ENCODE results near the gene WFDC1. TPM values are rescaled to one million over a fixed set of nuclear protein-coding genes. Genes with fewer than 3 reads are reported as not detected.

WFDC1 gene
- total and polyA plus RNA-seq, 4 donors = 1.0 to 5.2 (median 2.9) TPM

GRCh38 chr16:84255050-84255810, 39.4 kb upstream of the WFDC1 start:
- no peak overlapping the region for H3K9ac ChIP-seq (ENCODE audit: low read depth in 1 of 2, low read length in 2 of 2)
- TF ChIP-seq HNF4G (IDR thresholded peaks at IDR 0.05) (no peak), ATF3 (IDR thresholded peaks at IDR 0.05) (no peak), NR2F2 (IDR thresholded peaks at IDR 0.05) (no peak), JUND (IDR thresholded peaks at IDR 0.05) (no peak), YY1 (IDR thresholded peaks at IDR 0.05) (no peak)
- TF ChIP-seq, protein P1, sequence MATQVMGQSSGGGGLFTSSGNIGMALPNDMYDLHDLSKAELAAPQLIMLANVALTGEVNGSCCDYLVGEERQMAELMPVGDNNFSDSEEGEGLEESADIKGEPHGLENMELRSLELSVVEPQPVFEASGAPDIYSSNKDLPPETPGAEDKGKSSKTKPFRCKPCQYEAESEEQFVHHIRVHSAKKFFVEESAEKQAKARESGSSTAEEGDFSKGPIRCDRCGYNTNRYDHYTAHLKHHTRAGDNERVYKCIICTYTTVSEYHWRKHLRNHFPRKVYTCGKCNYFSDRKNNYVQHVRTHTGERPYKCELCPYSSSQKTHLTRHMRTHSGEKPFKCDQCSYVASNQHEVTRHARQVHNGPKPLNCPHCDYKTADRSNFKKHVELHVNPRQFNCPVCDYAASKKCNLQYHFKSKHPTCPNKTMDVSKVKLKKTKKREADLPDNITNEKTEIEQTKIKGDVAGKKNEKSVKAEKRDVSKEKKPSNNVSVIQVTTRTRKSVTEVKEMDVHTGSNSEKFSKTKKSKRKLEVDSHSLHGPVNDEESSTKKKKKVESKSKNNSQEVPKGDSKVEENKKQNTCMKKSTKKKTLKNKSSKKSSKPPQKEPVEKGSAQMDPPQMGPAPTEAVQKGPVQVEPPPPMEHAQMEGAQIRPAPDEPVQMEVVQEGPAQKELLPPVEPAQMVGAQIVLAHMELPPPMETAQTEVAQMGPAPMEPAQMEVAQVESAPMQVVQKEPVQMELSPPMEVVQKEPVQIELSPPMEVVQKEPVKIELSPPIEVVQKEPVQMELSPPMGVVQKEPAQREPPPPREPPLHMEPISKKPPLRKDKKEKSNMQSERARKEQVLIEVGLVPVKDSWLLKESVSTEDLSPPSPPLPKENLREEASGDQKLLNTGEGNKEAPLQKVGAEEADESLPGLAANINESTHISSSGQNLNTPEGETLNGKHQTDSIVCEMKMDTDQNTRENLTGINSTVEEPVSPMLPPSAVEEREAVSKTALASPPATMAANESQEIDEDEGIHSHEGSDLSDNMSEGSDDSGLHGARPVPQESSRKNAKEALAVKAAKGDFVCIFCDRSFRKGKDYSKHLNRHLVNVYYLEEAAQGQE (IDR thresholded peaks at IDR 0.05) = no peak
- DNase-seq (ENCODE audit: low spot score) = no peak
- WGBS = 90% methylated on average over 4 of the region's 4 CpGs
- no peak overlapping the region for H3K27ac ChIP-seq (ENCODE audit: low read depth in 1 of 2, low read length in 2 of 2)
- H3K4me1 ChIP-seq (ENCODE audit: control insufficient read depth in 4 of 4, insufficient read depth in 4 of 4, low read length in 3 of 4) = no peaks in the 10 kb centered on the region
- H3K36me3 ChIP-seq (ENCODE audit: control insufficient read depth in 4 of 4, insufficient read depth in 3 of 4, low read depth in 1 of 4, low read length in 3 of 4) = no peaks in the 10 kb centered on the region
- H3K4me3 ChIP-seq (ENCODE audit: low read depth in 1 of 3, low read length in 3 of 3) = no peak overlapping the region
- peaks cover 0 to 3% (median 1%) of the 10 kb centered on the region in 4 donors for H3K9me3 ChIP-seq (ENCODE audit: control insufficient read depth in 4 of 4, low read length in 3 of 4)
- H3K27me3 ChIP-seq (ENCODE audit: control insufficient read depth in 4 of 4, insufficient read depth in 4 of 4, low read length in 3 of 4) = peaks cover 0 to 2% (median 0%) of the 10 kb centered on the region in 4 donors

GRCh38 chr16:84258266-84258665, 36.4 kb upstream of the WFDC1 start:
- DNase-seq (ENCODE audit: low spot score) = no peak
- TF ChIP-seq EGR1 (IDR thresholded peaks at IDR 0.05; ENCODE audit: low read depth in 2 of 2) = no peak
- no peak for TF ChIP-seq RXRA (IDR thresholded peaks at IDR 0.05)
- TF ChIP-seq SP1 (IDR thresholded peaks at IDR 0.05) = no peak
- TF ChIP-seq CTCF (IDR thresholded peaks at IDR 0.05; ENCODE audit: low read depth, low read length, missing input control) = no peak
- no peak for TF ChIP-seq HNF4A (conservative IDR thresholded peaks at IDR 0.05)
- Histone ChIP-seq H3K9me3 (ENCODE audit: control insufficient read depth in 4 of 4, low read length in 3 of 4) (peaks cover 0 to 3% (median 1%) of the 10 kb centered on the region in 4 donors), H3K9ac (ENCODE audit: low read depth in 1 of 2, low read length in 2 of 2) (no peak overlapping the region), H3K4me3 (ENCODE audit: low read depth in 1 of 3, low read length in 3 of 3) (no peak overlapping the region), H3K4me1 (ENCODE audit: control insufficient read depth in 4 of 4, insufficient read depth in 4 of 4, low read length in 3 of 4) (no peaks in the 10 kb centered on the region), H3K36me3 (ENCODE audit: control insufficient read depth in 4 of 4, insufficient read depth in 3 of 4, low read depth in 1 of 4, low read length in 3 of 4) (no peaks in the 10 kb centered on the region), H3K27me3 (ENCODE audit: control insufficient read depth in 4 of 4, insufficient read depth in 4 of 4, low read length in 3 of 4) (peaks cover 0 to 2% (median 0%) of the 10 kb centered on the region in 4 donors), H3K27ac (ENCODE audit: low read depth in 1 of 2, low read length in 2 of 2) (no peak overlapping the region)
- 86% methylated on average over 11 of the region's 11 CpGs for WGBS

DNA sequence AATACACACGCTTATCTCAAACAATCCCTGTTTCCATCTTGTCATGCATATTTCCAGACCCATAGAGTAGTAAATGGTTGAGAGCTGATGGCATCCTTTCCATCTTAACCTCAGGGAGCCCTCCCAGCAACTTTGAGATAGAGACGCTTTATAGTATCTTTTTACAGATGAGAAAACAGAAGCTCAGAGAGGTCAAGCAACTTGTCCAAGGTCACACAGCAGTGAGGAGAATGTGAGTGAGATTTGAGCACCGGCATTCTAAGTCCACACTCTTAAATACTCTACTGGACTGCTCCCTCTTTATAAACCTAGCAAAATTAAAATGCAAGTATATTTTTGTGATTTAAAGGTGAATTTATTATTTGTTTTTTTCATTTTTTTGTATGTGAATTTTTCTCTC, 35.0 kb upstream of the WFDC1 start:
- DNase-seq (ENCODE audit: low spot score) = no peak
- Histone ChIP-seq H3K9ac (ENCODE audit: low read depth in 1 of 2, low read length in 2 of 2) (no peak overlapping the region), H3K27ac (ENCODE audit: low read depth in 1 of 2, low read length in 2 of 2) (no peak overlapping the region), H3K9me3 (ENCODE audit: control insufficient read depth in 4 of 4, low read length in 3 of 4) (peaks cover 0 to 3% (median 1%) of the 10 kb centered on the region in 4 donors), H3K4me1 (ENCODE audit: control insufficient read depth in 4 of 4, insufficient read depth in 4 of 4, low read length in 3 of 4) (no peaks in the 10 kb centered on the region), H3K27me3 (ENCODE audit: control insufficient read depth in 4 of 4, insufficient read depth in 4 of 4, low read length in 3 of 4) (peaks cover 0 to 2% (median 0%) of the 10 kb centered on the region in 4 donors), H3K36me3 (ENCODE audit: control insufficient read depth in 4 of 4, insufficient read depth in 3 of 4, low read depth in 1 of 4, low read length in 3 of 4) (no peaks in the 10 kb centered on the region), H3K4me3 (ENCODE audit: low read depth in 1 of 3, low read length in 3 of 3) (no peak overlapping the region)
- WGBS = 88% methylated on average over 3 of the region's 3 CpGs
- no peak for TF ChIP-seq MAX (IDR thresholded peaks at IDR 0.05)
- no peak for TF ChIP-seq ATF3 (IDR thresholded peaks at IDR 0.05)
- no peak for TF ChIP-seq SP1 (IDR thresholded peaks at IDR 0.05)
- no peak for TF ChIP-seq GABPA (IDR thresholded peaks at IDR 0.05 in 1 of 2, conservative IDR thresholded peaks at IDR 0.05 in 1 of 2)
- TF ChIP-seq JUND (IDR thresholded peaks at IDR 0.05) = no peak
- TF ChIP-seq TAF1 (conservative IDR thresholded peaks at IDR 0.05) = no peak
- no peak for TF ChIP-seq FOXA1 (IDR thresholded peaks at IDR 0.05)
- no peak for TF ChIP-seq RAD21 (IDR thresholded peaks at IDR 0.05)
- TF ChIP-seq, protein P2, sequence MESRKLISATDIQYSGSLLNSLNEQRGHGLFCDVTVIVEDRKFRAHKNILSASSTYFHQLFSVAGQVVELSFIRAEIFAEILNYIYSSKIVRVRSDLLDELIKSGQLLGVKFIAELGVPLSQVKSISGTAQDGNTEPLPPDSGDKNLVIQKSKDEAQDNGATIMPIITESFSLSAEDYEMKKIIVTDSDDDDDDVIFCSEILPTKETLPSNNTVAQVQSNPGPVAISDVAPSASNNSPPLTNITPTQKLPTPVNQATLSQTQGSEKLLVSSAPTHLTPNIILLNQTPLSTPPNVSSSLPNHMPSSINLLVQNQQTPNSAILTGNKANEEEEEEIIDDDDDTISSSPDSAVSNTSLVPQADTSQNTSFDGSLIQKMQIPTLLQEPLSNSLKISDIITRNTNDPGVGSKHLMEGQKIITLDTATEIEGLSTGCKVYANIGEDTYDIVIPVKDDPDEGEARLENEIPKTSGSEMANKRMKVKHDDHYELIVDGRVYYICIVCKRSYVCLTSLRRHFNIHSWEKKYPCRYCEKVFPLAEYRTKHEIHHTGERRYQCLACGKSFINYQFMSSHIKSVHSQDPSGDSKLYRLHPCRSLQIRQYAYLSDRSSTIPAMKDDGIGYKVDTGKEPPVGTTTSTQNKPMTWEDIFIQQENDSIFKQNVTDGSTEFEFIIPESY (IDR thresholded peaks at IDR 0.05) = no peak
- no peak for TF ChIP-seq EGR1 (IDR thresholded peaks at IDR 0.05; ENCODE audit: low read depth in 2 of 2)
- no peak for TF ChIP-seq HNF4A (conservative IDR thresholded peaks at IDR 0.05)
- no peak for TF ChIP-seq HNF4G (IDR thresholded peaks at IDR 0.05)
- TF ChIP-seq FOXA2 (IDR thresholded peaks at IDR 0.05) = no peak

Data from liver (tissue), 9 donors.